HEK293 (cell line): ENCODE measurements around the gene ME3.

Experiments used
- CTCF ChIA-PET: fragments of 350-600 bp; formaldehyde crosslinking; extraction: SDS; loops from one replicate; lab custom pipeline; 2021; ENCODE audit warnings: antibody characterized with exemption; lab: Yijun Ruan, JAX
- POLR2A ChIA-PET: fragments of 300-600 bp; formaldehyde crosslinking; extraction: SDS; loops from one replicate; lab custom pipeline; 2020; ENCODE audit warnings: antibody characterized with exemption, inconsistent platforms; lab: Yijun Ruan, JAX
- H3K27ac ChIP-seq: fragments of 200-500 bp; sonication (Bioruptor generic); 2 replicates; pipeline ENCODE4 v1.5.1; 2014; ENCODE audit warnings: low read depth, low read length, control low read depth, inconsistent platforms; ENCODE audit errors: extremely low read depth
- H3K36me3 ChIP-seq, 2 experiments: fragments of 200-500 bp in 1 of 2; sonication (Bioruptor generic) in 1 of 2; 1 replicate in 1 of 2; 2 replicates in 1 of 2; pipeline ENCODE4 v1.5.1; 2014 to 2017; ENCODE audit warnings: inconsistent platforms in 2 of 2, low read length in 2 of 2; ENCODE audit not compliant: control insufficient read depth in 2 of 2, insufficient read depth in 1 of 2
- H3K4me1 ChIP-seq: fragments of 200-500 bp; sonication (Bioruptor generic); 2 replicates; pipeline ENCODE4 v1.5.1; 2014; ENCODE audit warnings: mild to moderate bottlenecking, low read length, inconsistent platforms; ENCODE audit not compliant: control insufficient read depth, insufficient read depth
- H3K4me3 ChIP-seq: 2 replicates; pipeline ENCODE4 v1.5.1; 2011; ENCODE audit warnings: low read depth, mild to moderate bottlenecking, control low read depth, low read length, moderate library complexity
- H3K9me3 ChIP-seq: fragments of 200-500 bp; sonication (Bioruptor generic); 2 replicates; pipeline ENCODE4 v1.5.1; 2014; ENCODE audit warnings: low read depth, low read length, inconsistent platforms; ENCODE audit not compliant: control insufficient read depth, insufficient read depth
- FEZF1 ChIP-seq: fragments of 450-650 bp; formaldehyde crosslinking; IDR thresholded peaks from 2 replicates; pipeline ENCODE4 v1.5.1; 2016; ENCODE audit warnings: missing biosample characterization, missing genetic modification characterization
- KLF7 ChIP-seq: fragments of 450-650 bp; formaldehyde crosslinking; IDR thresholded peaks from 2 replicates; pipeline ENCODE4 v1.5.1; 2016; ENCODE audit warnings: missing biosample characterization, missing genetic modification characterization, borderline replicate concordance
- KLF8 ChIP-seq: fragments of 450-650 bp; formaldehyde crosslinking; IDR thresholded peaks from 2 replicates; pipeline ENCODE4 v1.5.1; 2016; ENCODE audit warnings: missing biosample characterization, missing genetic modification characterization
- OSR2 ChIP-seq: fragments of 450-650 bp; formaldehyde crosslinking; IDR thresholded peaks from 2 replicates; pipeline ENCODE4 v1.5.1; 2016; ENCODE audit warnings: missing biosample characterization, missing genetic modification characterization
- PRDM1 ChIP-seq: fragments of 450-650 bp; formaldehyde crosslinking; IDR thresholded peaks from 2 replicates; pipeline ENCODE4; 2016; ENCODE audit warnings: missing biosample characterization, missing genetic modification characterization
- SCRT2 ChIP-seq: fragments of 450-650 bp; formaldehyde crosslinking; IDR thresholded peaks from 2 replicates; pipeline ENCODE4 v1.5.1; 2016; ENCODE audit warnings: missing biosample characterization, missing genetic modification characterization
- ZBTB20 ChIP-seq: fragments of 450-650 bp; formaldehyde crosslinking; IDR thresholded peaks from 2 replicates; pipeline ENCODE4 v1.5.1; 2016; ENCODE audit warnings: missing biosample characterization, missing genetic modification characterization
- ZBTB48 ChIP-seq: fragments of 450-650 bp; formaldehyde crosslinking; IDR thresholded peaks from 2 replicates; pipeline ENCODE4 v1.5.1; 2016; ENCODE audit warnings: missing biosample characterization, missing genetic modification characterization
- ZFP41 ChIP-seq: fragments of 450-650 bp; formaldehyde crosslinking; IDR thresholded peaks from 2 replicates; pipeline ENCODE4 v1.5.1; 2016; ENCODE audit warnings: missing biosample characterization, missing genetic modification characterization, borderline replicate concordance
- ZFP69B ChIP-seq: fragments of 450-650 bp; formaldehyde crosslinking; IDR thresholded peaks from 2 replicates; pipeline ENCODE4 v1.5.1; 2016; ENCODE audit warnings: missing biosample characterization, missing genetic modification characterization
- ZNF112 ChIP-seq: fragments of 450-650 bp; formaldehyde crosslinking; IDR thresholded peaks from 2 replicates; pipeline ENCODE4 v1.5.0; 2017; ENCODE audit warnings: missing biosample characterization, missing genetic modification characterization
- ZNF202 ChIP-seq: fragments of 450-650 bp; formaldehyde crosslinking; IDR thresholded peaks from 2 replicates; pipeline ENCODE4 v1.5.1; 2016; ENCODE audit warnings: missing biosample characterization, missing genetic modification characterization, borderline replicate concordance
- ZNF266 ChIP-seq: fragments of 450-650 bp; formaldehyde crosslinking; IDR thresholded peaks from 2 replicates; pipeline ENCODE4 v1.5.1; 2016; ENCODE audit warnings: missing biosample characterization, missing genetic modification characterization, low read depth
- ZNF324 ChIP-seq: fragments of 450-650 bp; formaldehyde crosslinking; IDR thresholded peaks from 2 replicates; pipeline ENCODE4 v1.5.1; 2016; ENCODE audit warnings: missing biosample characterization, missing genetic modification characterization
- ZNF366 ChIP-seq: fragments of 450-650 bp; formaldehyde crosslinking; conservative IDR thresholded peaks from 2 replicates; pipeline ENCODE4 v1.5.1; 2016; ENCODE audit warnings: missing biosample characterization, missing genetic modification characterization
- ZNF558 ChIP-seq: fragments of 450-650 bp; formaldehyde crosslinking; IDR thresholded peaks from 2 replicates; pipeline ENCODE4 v1.5.1; 2016; ENCODE audit warnings: missing biosample characterization, missing genetic modification characterization
- ZNF596 ChIP-seq: fragments of 450-650 bp; IDR thresholded peaks from 2 replicates; pipeline ENCODE4 v1.5.0; 2018; ENCODE audit warnings: missing biosample characterization, mild to moderate bottlenecking, missing genetic modification characterization, moderate library complexity
- ZNF624 ChIP-seq: fragments of 450-650 bp; formaldehyde crosslinking; IDR thresholded peaks from 2 replicates; pipeline ENCODE4 v1.5.1; 2017; ENCODE audit warnings: missing biosample characterization, missing genetic modification characterization
- ZNF626 ChIP-seq: fragments of 450-650 bp; sonication (Bioruptor Pico); formaldehyde crosslinking; IDR thresholded peaks from 2 replicates; pipeline ENCODE4 v1.5.1; 2018; ENCODE audit warnings: missing biosample characterization, missing genetic modification characterization, inconsistent platforms
- ZNF629 ChIP-seq: fragments of 450-650 bp; formaldehyde crosslinking; IDR thresholded peaks from 2 replicates; pipeline ENCODE4 v1.5.1; 2017; ENCODE audit warnings: missing biosample characterization, missing genetic modification characterization
- ZNF660 ChIP-seq: fragments of 450-650 bp; IDR thresholded peaks from 2 replicates; pipeline ENCODE4 v1.5.1; 2018; ENCODE audit warnings: missing biosample characterization, mild to moderate bottlenecking, missing genetic modification characterization
- ZNF792 ChIP-seq: fragments of 450-650 bp; formaldehyde crosslinking; IDR thresholded peaks from 2 replicates; pipeline ENCODE4 v1.5.1; 2016; ENCODE audit warnings: missing biosample characterization, missing genetic modification characterization
- ZXDB ChIP-seq: fragments of 450-650 bp; formaldehyde crosslinking; IDR thresholded peaks from 2 replicates; pipeline ENCODE4 v1.5.1; 2016; ENCODE audit warnings: missing biosample characterization, missing genetic modification characterization
- TF ChIP-seq, protein P1 (sequence below): fragments of 450-650 bp; formaldehyde crosslinking; IDR thresholded peaks from 2 replicates; pipeline ENCODE4 v1.5.1; 2016; ENCODE audit warnings: missing biosample characterization, missing genetic modification characterization
- TF ChIP-seq, protein P2 (sequence below): fragments of 450-650 bp; formaldehyde crosslinking; IDR thresholded peaks from 2 replicates; pipeline ENCODE4 v1.5.1; 2017; ENCODE audit warnings: missing biosample characterization, missing genetic modification characterization
- TF ChIP-seq, protein P3 (sequence below): fragments of 450-650 bp; formaldehyde crosslinking; IDR thresholded peaks from 2 replicates; pipeline ENCODE4 v1.5.1; 2016; ENCODE audit warnings: missing biosample characterization, missing genetic modification characterization
- TF ChIP-seq, protein P4 (sequence below): fragments of 450-650 bp; formaldehyde crosslinking; IDR thresholded peaks from 2 replicates; pipeline ENCODE4 v1.5.1; 2017; ENCODE audit warnings: missing biosample characterization, missing genetic modification characterization

The ME3 gene

DNA sequence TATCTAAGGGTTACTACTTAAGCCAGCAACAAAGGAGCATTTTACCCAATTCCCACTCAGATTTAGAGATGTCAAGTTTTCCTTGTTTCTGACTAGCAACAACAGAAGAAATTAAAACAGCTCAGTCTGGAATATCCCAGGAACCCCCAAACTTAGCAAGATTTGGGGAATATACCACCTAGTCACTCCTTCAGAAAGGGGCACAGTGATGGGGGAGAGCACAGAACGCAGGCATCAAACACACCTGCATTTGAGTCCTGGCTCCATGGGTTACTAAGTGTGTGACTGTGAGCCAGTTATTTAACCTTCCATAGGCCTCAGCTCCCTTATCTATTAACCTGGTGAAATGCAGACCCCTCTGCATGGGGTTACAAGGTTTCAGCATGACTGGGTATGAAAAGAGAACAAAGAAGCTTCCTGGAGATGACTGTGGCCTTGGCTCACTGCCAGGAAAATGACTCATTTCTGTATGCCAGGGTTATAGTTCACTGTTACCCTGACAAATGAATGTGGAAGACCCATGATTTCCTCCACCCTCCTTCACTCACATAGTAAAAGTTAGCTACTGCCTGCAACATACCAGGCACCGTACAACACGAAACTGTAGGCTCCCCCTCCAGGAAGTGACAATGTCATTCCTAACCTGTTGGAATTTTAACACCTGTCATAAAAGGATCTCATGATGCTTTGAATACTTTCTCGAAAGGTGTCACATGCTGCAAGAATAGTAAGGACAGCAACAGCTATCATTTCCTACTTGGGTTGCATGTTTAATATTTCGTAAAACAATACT lies 79.6 kb downstream of the ME3 start:
- Histone ChIP-seq H3K27ac (peak overlapping the region; percentile 58), H3K4me1 (0 out of 2 replicates have a peak, but pooled peaks cover 6% of the 10 kb centered on the region), H3K9me3 (no peaks in the 10 kb centered on the region), H3K4me3 (no peak overlapping the region), H3K36me3 (no peaks in the 10 kb centered on the region)
- ChIA-PET POLR2A (interaction anchor here (0.7 to 1.3 kb wide), 7 partner anchors 13 to 133 kb away, joined by 3 to 5 read pairs (median 4); no protein-coding TSS in a partner anchor), CTCF (interaction anchor here (0.6 to 6.4 kb wide), 5 partner anchors 14 to 66 kb away, joined by 3 to 48 read pairs (median 3); no protein-coding TSS in a partner anchor)
- TF ChIP-seq ZNF596 (tag by site-specific recombination) (no peak), ZXDB (tag by site-specific recombination) (peak; percentile 43; the same call in 1 of the 2 replicates), PRDM1 (tag by site-specific recombination) (peak; percentile 76), ZNF792 (tag by site-specific recombination) (no peak), ZNF660 (tag by site-specific recombination) (peak; percentile 98), ZNF112 (peak; percentile 31; the same call in 1 of the 2 replicates), ZNF366 (tag by site-specific recombination) (0 out of 2 replicates have a peak, but pooled peaks have one; percentile 29), ZNF629 (tag by site-specific recombination) (peak; percentile 65), FEZF1 (peak; percentile 10; the same call in 1 of the 2 replicates), ZFP69B (no peak), ZNF324 (peak; percentile 50; the same call in 1 of the 2 replicates), KLF8 (tag by site-specific recombination) (peak; percentile 46; the same call in 1 of the 2 replicates), SCRT2 (tag by site-specific recombination) (peak; percentile 71), ZNF626 (tag by site-specific recombination) (peak; percentile 72; the same call in 1 of the 2 replicates), ZNF558 (tag by site-specific recombination) (0 out of 2 replicates have a peak, but pooled peaks have one; percentile 67), ZBTB48 (tag by site-specific recombination) (no peak), ZFP41 (tag by site-specific recombination) (no peak), OSR2 (peak; percentile 63; the same call in 1 of the 2 replicates), ZNF202 (no peak), ZNF624 (tag by site-specific recombination) (0 out of 2 replicates have a peak, but pooled peaks have one; percentile 34), ZBTB20 (tag by site-specific recombination) (0 out of 2 replicates have a peak, but pooled peaks have one; percentile 18), ZNF266 (tag by site-specific recombination) (no peak), KLF7 (tag by site-specific recombination) (no peak)
- TF ChIP-seq, protein P1, sequence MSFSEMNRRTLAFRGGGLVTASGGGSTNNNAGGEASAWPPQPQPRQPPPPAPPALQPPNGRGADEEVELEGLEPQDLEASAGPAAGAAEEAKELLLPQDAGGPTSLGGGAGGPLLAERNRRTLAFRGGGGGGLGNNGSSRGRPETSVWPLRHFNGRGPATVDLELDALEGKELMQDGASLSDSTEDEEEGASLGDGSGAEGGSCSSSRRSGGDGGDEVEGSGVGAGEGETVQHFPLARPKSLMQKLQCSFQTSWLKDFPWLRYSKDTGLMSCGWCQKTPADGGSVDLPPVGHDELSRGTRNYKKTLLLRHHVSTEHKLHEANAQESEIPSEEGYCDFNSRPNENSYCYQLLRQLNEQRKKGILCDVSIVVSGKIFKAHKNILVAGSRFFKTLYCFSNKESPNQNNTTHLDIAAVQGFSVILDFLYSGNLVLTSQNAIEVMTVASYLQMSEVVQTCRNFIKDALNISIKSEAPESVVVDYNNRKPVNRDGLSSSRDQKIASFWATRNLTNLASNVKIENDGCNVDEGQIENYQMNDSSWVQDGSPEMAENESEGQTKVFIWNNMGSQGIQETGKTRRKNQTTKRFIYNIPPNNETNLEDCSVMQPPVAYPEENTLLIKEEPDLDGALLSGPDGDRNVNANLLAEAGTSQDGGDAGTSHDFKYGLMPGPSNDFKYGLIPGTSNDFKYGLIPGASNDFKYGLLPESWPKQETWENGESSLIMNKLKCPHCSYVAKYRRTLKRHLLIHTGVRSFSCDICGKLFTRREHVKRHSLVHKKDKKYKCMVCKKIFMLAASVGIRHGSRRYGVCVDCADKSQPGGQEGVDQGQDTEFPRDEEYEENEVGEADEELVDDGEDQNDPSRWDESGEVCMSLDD (tag by site-specific recombination) = 0 out of 2 replicates have a peak, but pooled peaks have one; percentile 55
- TF ChIP-seq, protein P2, sequence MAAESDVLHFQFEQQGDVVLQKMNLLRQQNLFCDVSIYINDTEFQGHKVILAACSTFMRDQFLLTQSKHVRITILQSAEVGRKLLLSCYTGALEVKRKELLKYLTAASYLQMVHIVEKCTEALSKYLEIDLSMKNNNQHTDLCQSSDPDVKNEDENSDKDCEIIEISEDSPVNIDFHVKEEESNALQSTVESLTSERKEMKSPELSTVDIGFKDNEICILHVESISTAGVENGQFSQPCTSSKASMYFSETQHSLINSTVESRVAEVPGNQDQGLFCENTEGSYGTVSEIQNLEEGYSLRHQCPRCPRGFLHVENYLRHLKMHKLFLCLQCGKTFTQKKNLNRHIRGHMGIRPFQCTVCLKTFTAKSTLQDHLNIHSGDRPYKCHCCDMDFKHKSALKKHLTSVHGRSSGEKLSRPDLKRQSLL (tag by site-specific recombination) = no peak
- TF ChIP-seq, protein P3, sequence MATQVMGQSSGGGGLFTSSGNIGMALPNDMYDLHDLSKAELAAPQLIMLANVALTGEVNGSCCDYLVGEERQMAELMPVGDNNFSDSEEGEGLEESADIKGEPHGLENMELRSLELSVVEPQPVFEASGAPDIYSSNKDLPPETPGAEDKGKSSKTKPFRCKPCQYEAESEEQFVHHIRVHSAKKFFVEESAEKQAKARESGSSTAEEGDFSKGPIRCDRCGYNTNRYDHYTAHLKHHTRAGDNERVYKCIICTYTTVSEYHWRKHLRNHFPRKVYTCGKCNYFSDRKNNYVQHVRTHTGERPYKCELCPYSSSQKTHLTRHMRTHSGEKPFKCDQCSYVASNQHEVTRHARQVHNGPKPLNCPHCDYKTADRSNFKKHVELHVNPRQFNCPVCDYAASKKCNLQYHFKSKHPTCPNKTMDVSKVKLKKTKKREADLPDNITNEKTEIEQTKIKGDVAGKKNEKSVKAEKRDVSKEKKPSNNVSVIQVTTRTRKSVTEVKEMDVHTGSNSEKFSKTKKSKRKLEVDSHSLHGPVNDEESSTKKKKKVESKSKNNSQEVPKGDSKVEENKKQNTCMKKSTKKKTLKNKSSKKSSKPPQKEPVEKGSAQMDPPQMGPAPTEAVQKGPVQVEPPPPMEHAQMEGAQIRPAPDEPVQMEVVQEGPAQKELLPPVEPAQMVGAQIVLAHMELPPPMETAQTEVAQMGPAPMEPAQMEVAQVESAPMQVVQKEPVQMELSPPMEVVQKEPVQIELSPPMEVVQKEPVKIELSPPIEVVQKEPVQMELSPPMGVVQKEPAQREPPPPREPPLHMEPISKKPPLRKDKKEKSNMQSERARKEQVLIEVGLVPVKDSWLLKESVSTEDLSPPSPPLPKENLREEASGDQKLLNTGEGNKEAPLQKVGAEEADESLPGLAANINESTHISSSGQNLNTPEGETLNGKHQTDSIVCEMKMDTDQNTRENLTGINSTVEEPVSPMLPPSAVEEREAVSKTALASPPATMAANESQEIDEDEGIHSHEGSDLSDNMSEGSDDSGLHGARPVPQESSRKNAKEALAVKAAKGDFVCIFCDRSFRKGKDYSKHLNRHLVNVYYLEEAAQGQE (tag by site-specific recombination) = 0 out of 2 replicates have a peak, but pooled peaks have one; percentile 25
- TF ChIP-seq, protein P4, sequence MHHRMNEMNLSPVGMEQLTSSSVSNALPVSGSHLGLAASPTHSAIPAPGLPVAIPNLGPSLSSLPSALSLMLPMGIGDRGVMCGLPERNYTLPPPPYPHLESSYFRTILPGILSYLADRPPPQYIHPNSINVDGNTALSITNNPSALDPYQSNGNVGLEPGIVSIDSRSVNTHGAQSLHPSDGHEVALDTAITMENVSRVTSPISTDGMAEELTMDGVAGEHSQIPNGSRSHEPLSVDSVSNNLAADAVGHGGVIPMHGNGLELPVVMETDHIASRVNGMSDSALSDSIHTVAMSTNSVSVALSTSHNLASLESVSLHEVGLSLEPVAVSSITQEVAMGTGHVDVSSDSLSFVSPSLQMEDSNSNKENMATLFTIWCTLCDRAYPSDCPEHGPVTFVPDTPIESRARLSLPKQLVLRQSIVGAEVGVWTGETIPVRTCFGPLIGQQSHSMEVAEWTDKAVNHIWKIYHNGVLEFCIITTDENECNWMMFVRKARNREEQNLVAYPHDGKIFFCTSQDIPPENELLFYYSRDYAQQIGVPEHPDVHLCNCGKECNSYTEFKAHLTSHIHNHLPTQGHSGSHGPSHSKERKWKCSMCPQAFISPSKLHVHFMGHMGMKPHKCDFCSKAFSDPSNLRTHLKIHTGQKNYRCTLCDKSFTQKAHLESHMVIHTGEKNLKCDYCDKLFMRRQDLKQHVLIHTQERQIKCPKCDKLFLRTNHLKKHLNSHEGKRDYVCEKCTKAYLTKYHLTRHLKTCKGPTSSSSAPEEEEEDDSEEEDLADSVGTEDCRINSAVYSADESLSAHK (tag by site-specific recombination) = 0 out of 2 replicates have a peak, but pooled peaks have one; percentile 25
